Breast epithelium (tissue), 3 donors: Measurements from ENCODE around the gene TANGO6.
"Not testable (repeated sequence)": the region's sequence is repeated elsewhere in the genome, so short reads cannot be mapped to it uniquely, and the experiment has no call there.

Experiments used
- CTCF ChIP-seq, 3 donors: fragments of 450-650 bp; IDR thresholded peaks; one replicate each; pipeline ENCODE4 v1.5.1; 2016 to 2017; ENCODE audit warnings: antibody characterized with exemption in 3 of 3, mild to moderate bottlenecking in 3 of 3, moderate library complexity in 3 of 3
- POLR2A ChIP-seq: fragments of 450-650 bp; IDR thresholded peaks from one replicate; pipeline ENCODE4 v1.6.1; 2016; ENCODE audit warnings: antibody characterized with exemption, mild to moderate bottlenecking, moderate library complexity
- POLR2AphosphoS5 ChIP-seq, 3 donors: sonication (generic); formaldehyde crosslinking; IDR thresholded peaks; one replicate each; pipeline ENCODE4 v1.6.1; 2017; ENCODE audit warnings: antibody characterized with exemption in 3 of 3

- not testable (repeated sequence) for TF ChIP-seq CTCF (IDR thresholded peaks at IDR 0.05); POLR2AphosphoS5 (IDR thresholded peaks at IDR 0.05); POLR2A
Measured at GRCh38 chr16:69126801-69127200, 283.5 kb downstream of the TANGO6 start.
